Astrocyte (in vitro differentiated cells and primary cell): ENCODE measurements around the gene ZNF558.

Experiments used
- CTCF ChIP-seq: IDR thresholded peaks from 2 replicates; pipeline ENCODE4 v1.5.1; 2011; ENCODE audit warnings: low read depth, mild to moderate bottlenecking, inconsistent platforms, low read length, moderate library complexity; ENCODE audit not compliant: insufficient read depth
- EZH2 ChIP-seq: IDR thresholded peaks from 2 replicates; pipeline ENCODE4 v1.6.1; 2012; ENCODE audit warnings: mild to moderate bottlenecking, low read length, inconsistent platforms; ENCODE audit not compliant: insufficient read depth

DNA sequence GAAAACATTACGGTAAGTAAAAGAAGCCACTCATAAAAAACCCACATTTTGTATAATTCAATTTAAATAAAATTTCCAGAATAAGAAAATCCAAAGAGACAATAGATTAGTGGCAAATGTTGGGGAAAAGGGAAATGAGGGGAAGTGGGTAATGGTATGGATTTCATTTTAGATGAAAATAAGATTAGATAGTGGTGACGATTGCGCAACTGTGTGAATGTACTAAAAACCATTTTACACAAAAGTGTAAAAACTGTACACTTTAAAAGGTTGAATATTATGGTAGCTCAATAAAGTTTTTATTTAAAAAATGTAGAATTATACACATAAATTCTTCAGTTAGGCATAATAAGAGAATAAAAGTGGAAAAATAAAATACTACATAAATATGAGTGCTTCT is 3.8 kb upstream of the ZNF558 start:
- TF ChIP-seq CTCF (no peak), EZH2 (no peak)
